B cell (primary cell): ENCODE results near the gene HTRA3. TPM values are rescaled to one million over a fixed set of nuclear protein-coding genes. Genes with fewer than 3 reads are reported as not detected.

Source experiments
- ATAC-seq: fragments of 200-7000 bp; cut with Tn5 transposase; one replicate; pipeline ENCODE4 v1.10.0; 2021; ENCODE audit warnings: low read depth, mild to moderate bottlenecking, moderate number of reproducible peaks, moderate library complexity
- CTCF ChIA-PET: fragments of 350-600 bp; sonication (Branson Sonifier 250); formaldehyde crosslinking; loops from one replicate; lab custom pipeline; 2021; ENCODE audit warnings: antibody characterized with exemption, inconsistent platforms; lab: Charles Lee
- POLR2A ChIA-PET: fragments of 350-600 bp; sonication (Branson Sonifier 250); formaldehyde crosslinking; loops from one replicate; lab custom pipeline; 2021; ENCODE audit warnings: antibody characterized with exemption; lab: Charles Lee
- DNase-seq: peaks from one replicate; pipeline ENCODE4 v3.0.0; 2013
- H2AFZ ChIP-seq: 2 replicates; pipeline ENCODE4 v1.6.1; 2012; ENCODE audit warnings: mild to moderate bottlenecking, low read depth, low read length; ENCODE audit not compliant: insufficient read depth, poor library complexity, severe bottlenecking
- H3K27ac ChIP-seq, 2 donors: 1 replicate in 1 of 2; 2 replicates in 1 of 2; pipeline ENCODE4 v1.5.1; 2012 to 2013; ENCODE audit warnings: low read length in 2 of 2, mild to moderate bottlenecking in 2 of 2, moderate library complexity in 1 of 2
- H3K27me3 ChIP-seq, 4 experiments: fragments of 200-600 bp in 1 of 4; sonication (generic) in 1 of 4; replicated peaks in 1 of 4; 1 replicate in 2 of 4; 2 replicates in 2 of 4; pipeline versions ENCODE4 v1.6.1 to v1.7.0; 2013 to 2016; ENCODE audit warnings: low read length in 3 of 4, mild to moderate bottlenecking in 2 of 4, mixed read lengths in 1 of 4, moderate library complexity in 1 of 4; ENCODE audit not compliant: insufficient read depth in 4 of 4, control insufficient read depth in 3 of 4; ENCODE audit errors: control extremely low read depth in 1 of 4
- H3K36me3 ChIP-seq, 2 experiments: replicated peaks in 1 of 2; 1 replicate in 1 of 2; 2 replicates in 1 of 2; pipeline versions ENCODE4 v1.6.1 to v1.7.1; 2013; ENCODE audit warnings: low read length in 1 of 2; ENCODE audit not compliant: insufficient read depth in 2 of 2, control insufficient read depth in 1 of 2; ENCODE audit errors: control extremely low read depth in 1 of 2, extremely low read depth in 1 of 2
- H3K4me1 ChIP-seq, 2 donors: fragments of 200-600 bp in 1 of 2; sonication (generic) in 1 of 2; 1 replicate in 1 of 2; 2 replicates in 1 of 2; pipeline versions ENCODE4 v1.5.1 to v1.6.1; 2013 to 2017; ENCODE audit warnings: low read length in 2 of 2; ENCODE audit not compliant: control insufficient read depth in 2 of 2, insufficient read depth in 2 of 2
- H3K4me2 ChIP-seq: replicated peaks from 2 replicates; pipeline ENCODE3; 2012; ENCODE audit warnings: mild to moderate bottlenecking, low read depth, low read length; ENCODE audit not compliant: poor library complexity, severe bottlenecking
- H3K4me3 ChIP-seq, 5 experiments: fragments of 200-600 bp in 1 of 5; sonication (generic) in 1 of 5; 1 replicate in 3 of 5; 2 replicates in 2 of 5; pipeline versions ENCODE4 v1.5.1 to v1.7.0; 2011 to 2016; ENCODE audit warnings: low read length in 4 of 5, mild to moderate bottlenecking in 4 of 5, low read depth in 2 of 5, control low read depth in 1 of 5, moderate library complexity in 1 of 5; ENCODE audit not compliant: insufficient read depth in 1 of 5; ENCODE audit errors: control extremely low read depth in 1 of 5, extremely low read depth in 1 of 5
- H3K79me2 ChIP-seq: fragments of 200-600 bp; sonication (generic); one replicate; pipeline ENCODE4 v1.6.0; 2016; ENCODE audit warnings: low read length; ENCODE audit not compliant: control insufficient read depth, insufficient read depth
- H3K9ac ChIP-seq: fragments of 200-600 bp; sonication (generic); 2 replicates; pipeline ENCODE4 v1.6.1; 2017; ENCODE audit warnings: mild to moderate bottlenecking, low read length, moderate library complexity
- H3K9me3 ChIP-seq, 3 donors: one replicate each; pipeline versions ENCODE4 v1.6.1 to v1.7.1; 2013; ENCODE audit warnings: low read length in 2 of 3; ENCODE audit not compliant: control insufficient read depth in 2 of 3, insufficient read depth in 1 of 3; ENCODE audit errors: control extremely low read depth in 1 of 3
- H4K20me1 ChIP-seq: 2 replicates; pipeline ENCODE4 v1.6.0; 2012; ENCODE audit warnings: mild to moderate bottlenecking, low read length; ENCODE audit not compliant: insufficient read depth, control insufficient read depth, poor library complexity, severe bottlenecking
- H3K27ac Mint-ChIP-seq: one replicate; pipeline ENCODE4 v1.8.0; 2021; ENCODE audit warnings: mixed read lengths
- H3K27me3 Mint-ChIP-seq: one replicate; pipeline ENCODE4 v1.8.0; 2021; ENCODE audit warnings: mixed read lengths
- H3K4me1 Mint-ChIP-seq: one replicate; pipeline ENCODE4 v1.8.0; 2021; ENCODE audit warnings: mixed read lengths
- H3K4me3 Mint-ChIP-seq: one replicate; pipeline ENCODE4 v1.8.0; 2021; ENCODE audit warnings: mixed read lengths
- H3K9me3 Mint-ChIP-seq: one replicate; pipeline ENCODE4 v1.8.0; 2022; ENCODE audit warnings: mixed read lengths; ENCODE audit not compliant: insufficient read depth
- EZH2 ChIP-seq: IDR thresholded peaks from 2 replicates; pipeline ENCODE4 v1.6.1; 2012; ENCODE audit warnings: borderline replicate concordance, low read depth, mild to moderate bottlenecking, moderate library complexity, low read length; ENCODE audit not compliant: insufficient read depth, poor library complexity, severe bottlenecking
- WGBS: methylation state at CpG from one replicate; pipeline ENCODE4 v1.1.5; 2013; ENCODE audit warnings: missing lambda C conversion rate; ENCODE audit not compliant: insufficient coverage; 5-methylcytosine and 5-hydroxymethylcytosine counted together
- intact Hi-C: fragments of 100-400 bp; cut with micrococcal nuclease; formaldehyde crosslinking; loops from one replicate; pipeline ENCODE4 v1.10.0; 2022
- polyA plus RNA-seq: library from polyadenylated mRNA; depleted of rRNA; stranded (reverse); fragments of >200 nt; gene quantifications from 2 replicates; pipeline ENCODE4 v1.2.3, GENCODE V29; 2012
- total RNA-seq, 2 donors: library from RNA; stranded (reverse); fragments of 120-200 nt in 1 of 2; gene quantifications; 1 replicate in 1 of 2; 2 replicates in 1 of 2; pipeline versions ENCODE4 v1.2.3 to v1.2.4, GENCODE V29; 2013 to 2022
- TF ChIP-seq, protein P1 (sequence below): fragments of 200-600 bp; IDR thresholded peaks from one replicate; pipeline ENCODE4 v1.8.0; 2022; ENCODE audit warnings: antibody characterized with exemption, mild to moderate bottlenecking

Gene HTRA3
- total and polyA plus RNA-seq, 2 donors (not counting 1 experiment from before 2014, with no cell fraction given): not detected

DNA sequence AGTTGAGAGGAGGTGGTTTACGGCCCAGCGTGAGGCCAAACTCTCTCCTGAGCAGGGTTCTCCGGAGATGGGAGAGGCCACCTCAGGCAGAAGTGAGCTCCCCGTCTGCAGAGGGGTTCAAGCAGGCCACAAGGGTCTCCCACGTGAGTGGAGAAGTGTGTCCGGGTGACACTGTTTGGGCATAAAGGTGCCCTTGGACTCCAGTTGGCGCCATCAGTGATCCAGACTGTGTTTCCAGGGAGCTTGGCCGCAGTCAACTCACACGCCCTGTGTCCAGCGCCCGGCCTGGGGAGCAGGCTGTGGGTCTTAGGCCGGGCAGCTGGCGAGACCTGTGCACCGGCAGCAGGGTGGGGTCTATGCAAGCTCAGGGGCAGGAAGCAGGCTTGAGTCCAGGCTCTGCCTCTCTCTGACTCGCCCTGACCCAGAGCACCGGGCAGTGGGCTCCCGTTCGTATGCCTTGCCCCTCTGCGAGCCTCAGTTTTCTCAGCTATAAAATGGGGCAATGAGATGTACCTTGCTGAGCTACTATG lies 24.6 kb upstream of the HTRA3 start:
- H3K36me3 ChIP-seq: peaks cover 0 to 17% of the 10 kb centered on the region in 2 experiments
- WGBS: 95% methylated on average over 17 of the region's 19 CpGs
- no peaks in the 10 kb centered on the region for H3K9me3 ChIP-seq
- Mint-ChIP-seq H3K9me3 (no peaks in the 10 kb centered on the region), H3K4me3 (no peak overlapping the region), H3K4me1 (peaks cover 6% of the 10 kb centered on the region), H3K27me3 (no peaks in the 10 kb centered on the region), H3K27ac (no peak overlapping the region)
- ChIA-PET CTCF (interaction anchor here (1.5 to 3.5 kb wide), 2 partner anchors 17 to 68 kb away, joined by 5 to 35 read pairs; no protein-coding TSS in a partner anchor), POLR2A (no interaction called here)
- TF ChIP-seq EZH2: no peak
- TF ChIP-seq, protein P1, sequence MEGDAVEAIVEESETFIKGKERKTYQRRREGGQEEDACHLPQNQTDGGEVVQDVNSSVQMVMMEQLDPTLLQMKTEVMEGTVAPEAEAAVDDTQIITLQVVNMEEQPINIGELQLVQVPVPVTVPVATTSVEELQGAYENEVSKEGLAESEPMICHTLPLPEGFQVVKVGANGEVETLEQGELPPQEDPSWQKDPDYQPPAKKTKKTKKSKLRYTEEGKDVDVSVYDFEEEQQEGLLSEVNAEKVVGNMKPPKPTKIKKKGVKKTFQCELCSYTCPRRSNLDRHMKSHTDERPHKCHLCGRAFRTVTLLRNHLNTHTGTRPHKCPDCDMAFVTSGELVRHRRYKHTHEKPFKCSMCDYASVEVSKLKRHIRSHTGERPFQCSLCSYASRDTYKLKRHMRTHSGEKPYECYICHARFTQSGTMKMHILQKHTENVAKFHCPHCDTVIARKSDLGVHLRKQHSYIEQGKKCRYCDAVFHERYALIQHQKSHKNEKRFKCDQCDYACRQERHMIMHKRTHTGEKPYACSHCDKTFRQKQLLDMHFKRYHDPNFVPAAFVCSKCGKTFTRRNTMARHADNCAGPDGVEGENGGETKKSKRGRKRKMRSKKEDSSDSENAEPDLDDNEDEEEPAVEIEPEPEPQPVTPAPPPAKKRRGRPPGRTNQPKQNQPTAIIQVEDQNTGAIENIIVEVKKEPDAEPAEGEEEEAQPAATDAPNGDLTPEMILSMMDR: no peak
- H3K9ac ChIP-seq: no peak overlapping the region
- no peak for DNase-seq
- H3K4me3 ChIP-seq: no peak overlapping the region
- no peaks in the 10 kb centered on the region for H3K79me2 ChIP-seq
- intact Hi-C loops: no loop called here
- no peak for ATAC-seq
- H3K4me1 ChIP-seq: peaks cover 0 to 10% of the 10 kb centered on the region in 2 donors
- H3K4me2 ChIP-seq: no peak overlapping the region
- peaks cover 21% of the 10 kb centered on the region for H4K20me1 ChIP-seq
- no peaks in the 10 kb centered on the region for H3K27me3 ChIP-seq
- no peak overlapping the region for H2AFZ ChIP-seq
- no peak overlapping the region for H3K27ac ChIP-seq
